ENCODE measurements around the gene STING1.
"Not testable (repeated sequence)": the region's sequence is repeated elsewhere in the genome, so short reads cannot be mapped to it uniquely, and the experiment has no call there.

The STING1 gene

DNA sequence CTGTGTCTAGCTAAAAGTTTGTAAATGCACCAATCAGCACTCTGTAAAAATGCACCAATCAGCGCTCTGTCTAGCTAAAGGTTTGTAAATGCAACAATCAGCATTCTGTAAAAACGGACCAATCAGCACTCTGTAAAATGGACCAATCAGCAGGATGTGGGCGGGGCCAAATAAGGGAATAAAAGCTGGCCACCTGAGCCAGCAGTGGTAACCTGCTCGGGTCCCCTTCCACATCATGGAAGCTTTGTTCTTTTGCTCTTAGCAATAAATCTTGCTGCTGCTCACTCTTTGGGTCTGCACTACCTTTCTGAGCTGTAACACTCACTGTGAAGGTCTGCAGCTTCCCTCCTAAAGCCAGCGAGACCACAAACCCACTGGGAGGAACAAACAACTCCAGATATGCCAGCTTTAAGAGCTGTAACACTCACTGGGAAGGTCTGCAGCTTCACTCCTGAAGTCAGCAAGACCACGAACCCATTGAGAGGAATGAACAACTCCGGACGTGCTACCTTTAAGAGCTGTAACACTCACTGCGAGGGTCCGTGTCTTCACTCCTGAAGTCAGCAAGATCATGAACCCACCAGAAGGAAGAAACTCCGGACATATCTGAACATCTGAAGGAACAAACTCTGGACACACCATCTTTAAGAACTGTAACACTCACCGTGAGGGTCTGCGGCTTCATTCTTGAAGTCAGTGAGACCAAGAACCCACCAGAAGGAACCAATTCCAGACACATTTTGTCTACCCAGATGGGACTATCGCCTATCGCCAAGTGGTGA lies 20.7 kb upstream of the STING1 start:
- not testable (repeated sequence) for DNase-seq (ENCODE audit: low read depth)

DNA sequence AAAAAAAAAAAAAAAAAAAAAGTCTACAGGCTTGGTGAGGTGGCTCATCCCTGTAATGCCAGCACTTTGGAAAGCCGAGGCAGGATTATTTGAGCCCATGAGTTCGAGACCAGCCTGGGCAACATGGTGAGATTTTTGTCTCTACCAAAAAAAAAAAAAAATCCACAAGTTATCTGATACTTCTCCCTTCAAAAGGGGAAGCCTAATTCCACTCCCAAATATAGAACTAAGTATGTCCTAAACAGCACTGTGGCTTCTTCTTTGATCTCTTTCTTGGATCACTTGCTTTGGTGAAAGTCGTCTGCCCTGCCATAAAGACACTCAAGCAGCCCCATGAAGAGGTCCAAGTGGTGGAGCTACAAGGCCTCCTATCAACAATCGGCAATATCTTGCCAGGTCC lies 18.8 kb upstream of the STING1 start:
- DNase-seq (ENCODE audit: low read depth) = no peak

DNA sequence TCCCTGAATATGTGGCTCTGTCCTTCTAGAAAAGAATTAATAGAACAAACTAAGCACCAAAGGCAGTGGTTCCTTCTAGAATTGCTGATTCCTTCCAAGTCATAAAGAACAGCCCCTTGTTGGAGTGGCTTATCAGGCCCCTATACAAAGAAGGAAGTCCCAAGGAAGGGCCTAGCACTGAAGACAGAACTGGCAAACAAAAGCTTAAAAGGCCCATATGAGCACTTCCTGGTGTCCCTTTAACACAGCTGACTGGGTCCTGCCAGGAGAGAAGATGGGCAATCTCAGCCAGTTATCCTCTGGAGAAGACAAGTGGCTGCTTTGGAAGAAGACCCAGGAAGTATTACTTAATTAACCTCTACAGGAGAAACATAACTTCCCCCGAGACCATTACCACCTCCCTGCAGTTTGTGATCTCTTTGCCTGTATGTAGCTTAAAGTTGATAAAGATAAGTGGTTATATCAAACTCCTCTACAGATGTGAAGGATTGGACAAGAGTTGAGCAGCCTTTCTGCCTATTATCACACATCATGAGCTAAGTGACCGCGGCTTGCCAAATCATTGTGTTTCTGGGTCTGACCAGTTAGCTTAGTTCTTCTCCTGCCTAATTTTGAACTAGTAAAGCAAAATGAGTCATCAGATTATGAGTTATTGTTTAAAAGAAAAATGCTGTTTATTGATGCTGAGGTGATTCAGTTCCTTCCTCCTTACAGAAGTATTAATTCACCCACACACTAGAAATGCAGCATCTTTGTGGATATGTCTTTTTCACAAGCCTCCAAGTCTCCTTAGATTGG lies 13.3 kb upstream of the STING1 start:
- DNase-seq (ENCODE audit: low read depth) = no peak

- DNase-seq (ENCODE audit: low read depth) = no peak
These were observed 12.3 kb upstream of the STING1 start for GRCh38 chr5:139494832-139495231.

DNA sequence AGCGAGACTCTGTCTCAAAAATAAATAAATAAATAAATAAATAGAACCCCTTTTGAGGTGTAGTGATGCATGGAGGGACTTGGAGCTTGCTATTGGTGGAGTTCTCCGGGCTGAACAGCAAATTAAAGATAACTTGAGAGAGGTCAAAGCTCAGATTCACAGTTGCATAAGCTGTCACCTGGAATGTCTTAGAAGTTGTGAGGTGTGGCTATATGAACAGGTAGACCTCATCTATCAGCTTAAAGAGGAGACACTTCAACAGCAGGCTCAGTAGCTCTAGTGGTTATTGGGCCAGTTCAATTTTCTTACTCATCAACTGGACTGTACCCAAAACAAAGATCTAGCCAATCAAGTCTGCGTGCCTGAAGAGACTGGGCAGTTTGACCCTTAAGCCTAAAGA lies 11.7 kb upstream of the STING1 start:
- no peak for DNase-seq (ENCODE audit: low read depth)

DNA sequence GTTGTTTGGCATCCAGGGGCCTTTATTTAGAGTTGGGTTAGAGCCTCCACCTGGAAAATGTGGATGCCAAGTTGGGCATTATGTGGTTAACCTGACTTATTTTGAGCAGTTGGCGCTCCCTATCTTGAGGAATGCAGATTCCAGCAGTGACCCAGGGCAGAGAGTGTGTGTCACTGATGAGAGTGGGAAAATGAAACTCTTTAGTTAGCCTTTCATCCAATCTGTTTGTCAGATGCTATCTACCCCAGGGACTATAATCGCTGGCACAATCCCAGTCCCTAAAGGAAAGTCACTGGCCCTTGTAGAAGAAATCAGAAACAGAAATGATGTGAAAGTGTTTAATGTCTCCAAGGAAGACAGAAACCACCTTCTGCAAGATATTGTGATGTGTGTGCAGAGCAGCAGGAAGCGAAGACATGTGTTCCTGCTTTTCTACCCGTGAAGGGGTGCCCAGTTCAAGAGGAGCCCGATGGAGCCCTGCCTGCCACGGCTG lies 10.2 kb upstream of the STING1 start:
- DNase-seq (ENCODE audit: low read depth) = no peak

DNA sequence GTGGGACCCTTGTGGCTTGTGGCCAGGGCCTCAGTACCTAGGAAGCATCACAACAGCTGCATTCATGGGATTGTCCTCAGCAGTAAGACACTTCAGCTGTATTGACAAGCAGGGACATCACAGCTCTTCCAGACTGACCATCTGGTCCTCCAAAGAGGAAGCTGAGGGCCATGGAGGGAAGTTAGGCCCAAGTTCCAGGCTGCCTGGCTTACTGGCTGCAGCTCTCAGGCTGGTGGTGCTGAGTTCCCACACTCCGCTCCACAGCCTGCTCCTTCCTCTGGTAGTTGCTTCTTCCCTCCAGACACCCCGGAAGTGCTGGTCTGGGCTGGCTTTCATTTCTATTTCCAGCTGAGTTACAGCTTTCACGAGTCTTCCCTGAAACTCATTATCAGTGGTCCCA lies 5.7 kb upstream of the STING1 start:
- DNase-seq (ENCODE audit: low read depth) = no peak

DNA sequence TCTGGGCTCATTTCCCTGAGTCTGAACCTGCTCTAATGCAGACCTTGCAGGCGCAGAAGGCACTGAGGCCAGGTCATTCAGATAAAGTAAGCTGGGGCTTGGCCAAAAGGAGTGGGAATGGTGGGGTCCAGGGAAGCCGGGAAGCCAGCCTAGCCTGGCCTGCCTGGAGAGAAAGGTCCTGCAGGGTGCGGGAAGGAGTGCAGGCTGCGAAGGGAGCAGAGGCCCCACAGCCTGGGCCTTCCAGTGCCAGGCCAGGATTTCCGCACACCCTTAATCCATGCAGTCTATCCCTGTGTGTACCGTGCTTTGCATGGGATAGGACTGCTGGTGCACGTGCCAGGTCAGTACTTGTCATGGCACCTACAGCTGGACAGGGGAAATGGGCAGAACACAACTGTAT lies 3.6 kb upstream of the STING1 start:
- no peak for DNase-seq (ENCODE audit: low read depth)

GRCh38 chr5:139482890-139483208 lies 291 bp upstream of the STING1 start:
- not testable (repeated sequence) for DNase-seq (ENCODE audit: low read depth)

- DNase-seq (ENCODE audit: low read depth) = no peak
These were observed 943 bp downstream of the STING1 start for GRCh38 chr5:139481580-139482049.

- DNase-seq (ENCODE audit: low read depth) = no peak
These were observed 1.4 kb downstream of the STING1 start for GRCh38 chr5:139481122-139481533.

- not testable (repeated sequence) for DNase-seq (ENCODE audit: low read depth)
These were observed 2.8 kb downstream of the STING1 start for GRCh38 chr5:139479729-139480128.

- DNase-seq (ENCODE audit: low read depth) = not testable (repeated sequence)
These were observed 3.7 kb downstream of the STING1 start for GRCh38 chr5:139478657-139479423.

GRCh38 chr5:139475865-139476617 lies 6.5 kb downstream of the STING1 start:
- no peak for DNase-seq (ENCODE audit: low read depth)

DNA sequence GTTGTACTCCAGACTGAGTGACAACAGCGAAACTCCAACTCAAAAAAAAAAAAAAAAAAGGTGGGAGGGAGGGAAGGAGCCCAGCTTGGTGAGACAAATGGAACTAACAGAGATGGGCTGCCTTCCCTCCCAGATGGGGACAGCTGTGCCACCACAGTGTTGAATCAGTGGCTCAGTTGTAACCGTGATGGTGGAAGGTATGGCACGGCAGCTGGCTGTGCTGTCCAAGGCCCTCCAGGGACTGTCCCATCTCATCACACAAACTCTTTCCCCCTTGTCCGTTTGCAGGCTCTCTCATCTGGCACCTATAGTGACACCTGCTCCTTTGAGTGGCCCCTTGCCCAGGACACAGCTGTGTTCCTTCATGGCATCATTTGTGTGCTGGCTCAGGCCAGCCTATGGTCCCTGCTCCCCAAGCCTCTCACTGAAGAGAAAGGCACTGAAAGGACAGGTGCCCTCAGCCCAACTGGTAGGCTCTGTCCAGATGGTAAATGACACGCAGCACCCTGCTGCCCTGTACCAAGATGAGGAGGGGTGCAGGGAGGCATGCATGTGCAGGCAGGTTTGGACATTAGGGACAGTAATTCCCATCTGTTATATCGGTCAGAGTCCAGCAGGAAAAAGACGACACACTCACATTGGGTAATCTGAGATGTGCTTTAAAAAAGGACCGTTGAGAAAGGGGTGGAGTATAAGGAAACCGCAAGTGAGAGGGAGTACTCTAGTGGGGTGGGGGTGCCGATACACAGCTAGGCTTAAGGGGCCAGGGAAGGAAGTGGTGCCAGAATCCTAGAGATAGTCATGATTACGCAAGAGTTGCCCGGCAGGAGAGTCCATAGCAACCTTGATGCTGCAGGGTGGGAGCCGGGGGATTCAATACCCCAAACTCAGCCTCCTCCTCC lies 7.4 kb downstream of the STING1 start:
- no peak for DNase-seq (ENCODE audit: low read depth)

GRCh38 chr5:139473565-139473964 lies 9.0 kb downstream of the STING1 start:
- no peak for DNase-seq (ENCODE audit: low read depth)

DNA sequence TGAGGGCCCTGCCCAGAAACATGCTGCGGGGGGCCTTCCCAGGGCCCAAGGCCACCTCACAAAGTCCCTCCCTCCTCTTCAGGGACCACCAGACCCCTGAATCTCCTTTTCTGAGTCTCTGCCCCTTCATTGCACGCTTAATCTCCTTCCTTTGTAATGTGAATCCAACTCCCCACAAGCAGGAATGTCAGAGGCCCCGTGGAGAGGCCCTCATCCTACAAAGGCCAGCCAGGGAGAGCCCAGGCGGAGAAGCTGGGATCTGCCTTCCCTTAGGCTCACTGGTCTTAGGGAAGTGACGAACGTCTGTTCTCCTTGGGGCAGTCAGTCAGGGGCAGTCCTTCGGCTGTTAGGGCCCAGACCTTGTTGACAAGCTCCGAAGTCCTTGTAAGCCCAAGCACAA lies 9.5 kb downstream of the STING1 start:
- DNase-seq (ENCODE audit: low read depth) = no peak

DNA sequence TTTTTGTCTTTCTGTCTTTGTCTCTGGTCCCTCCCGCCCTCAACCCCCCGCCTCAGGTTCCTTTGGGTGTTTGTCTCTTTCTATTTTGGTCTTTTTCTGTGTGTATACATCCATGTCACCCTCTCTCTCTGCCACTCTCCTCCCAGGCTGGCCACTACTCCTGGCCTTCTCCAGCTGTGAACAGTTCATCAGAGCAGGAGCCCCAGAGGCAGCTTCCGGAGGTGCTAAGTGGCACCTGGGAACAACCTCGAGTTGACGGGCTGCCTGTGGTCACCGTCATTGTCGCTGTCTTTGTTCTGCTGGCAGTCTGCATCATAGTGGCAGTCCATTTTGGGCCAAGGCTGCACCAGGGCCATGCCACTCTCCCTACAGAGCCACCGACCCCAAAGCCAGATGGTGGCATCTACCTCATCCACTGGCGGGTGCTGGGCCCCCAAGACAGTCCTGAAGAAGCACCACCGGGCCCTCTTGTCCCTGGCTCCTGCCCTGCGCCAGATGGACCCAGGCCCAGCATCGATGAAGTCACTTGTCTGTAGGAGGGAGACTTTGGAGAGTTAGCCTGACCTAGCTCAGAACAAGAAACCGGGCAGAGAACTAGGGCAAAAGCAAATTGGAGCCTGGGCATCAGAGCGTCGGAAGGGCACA lies 10.1 kb downstream of the STING1 start:
- DNase-seq (ENCODE audit: low read depth) = no peak

- DNase-seq (ENCODE audit: low read depth) = no peak
These were observed 11.7 kb downstream of the STING1 start, which contains the start of gene SMIM33 for GRCh38 chr5:139470821-139471300. TSS of gene SMIM33 (plus strand) at chr5:139471004. CDS start at chr5:139471122, 118 bp downstream.

DNA sequence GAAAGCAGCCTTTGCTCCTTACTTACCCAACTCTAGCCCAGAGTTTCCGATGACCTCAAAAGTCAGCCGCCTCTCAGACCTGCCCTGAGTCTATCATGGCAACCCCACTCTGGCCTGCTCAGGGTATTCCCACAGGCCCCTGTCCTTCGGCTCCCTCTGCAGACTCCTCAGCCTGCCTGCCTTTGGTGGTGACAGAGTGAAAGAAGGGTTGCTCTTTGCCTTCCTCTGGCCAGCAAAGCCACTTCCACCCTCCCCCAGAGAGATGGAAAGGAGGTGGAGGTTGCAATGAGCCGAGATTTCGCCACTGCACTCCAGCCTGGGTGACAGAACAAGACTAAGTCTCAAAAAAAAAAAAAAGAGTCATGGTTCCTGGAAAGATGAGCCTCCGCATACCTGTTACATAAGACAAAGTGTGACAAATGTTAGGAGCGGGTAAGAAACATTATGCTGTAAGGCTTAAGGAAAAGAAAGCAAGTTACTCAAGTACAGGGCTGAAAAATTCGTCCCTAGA lies 14.1 kb downstream of the STING1 start:
- no peak for DNase-seq (ENCODE audit: low read depth)

Data from activated T-helper 9 cell treated with anti-CD3 and anti-CD28 coated beads, Interleukin-2, amount 50 U/mL, for 16 hours (primary cell).